SK-N-SH (cell line): ENCODE results near the gene CEP78. TPM values are rescaled to one million over a fixed set of nuclear protein-coding genes. Genes with fewer than 3 reads are reported as not detected.

Experiments used
- CTCF ChIA-PET: fragments of 300-600, 350-600 bp; formaldehyde crosslinking; extraction: SDS; loops from one replicate; lab custom pipeline; 2021; lab: Yijun Ruan, JAX
- POLR2A ChIA-PET: fragments of 350-600 bp; sonication (Branson Sonifier 250); formaldehyde crosslinking; extraction: SDS; loops from one replicate; lab custom pipeline; 2020; ENCODE audit warnings: antibody characterized with exemption, inconsistent platforms; lab: Yijun Ruan, JAX
- DNase-seq: peaks from one replicate; pipeline ENCODE4 v3.0.0; 2012
- H2AFZ ChIP-seq: fragments of 200-600 bp; sonication (generic); 2 replicates; pipeline ENCODE4 v1.8.1; 2016; ENCODE audit warnings: antibody characterized with exemption, mild to moderate bottlenecking, low read depth
- H3F3A ChIP-seq: fragments of 200-600 bp; sonication (generic); replicated peaks from 2 replicates; pipeline ENCODE3; 2016; ENCODE audit warnings: antibody characterized with exemption, mild to moderate bottlenecking; ENCODE audit not compliant: insufficient read depth
- H3K27ac ChIP-seq, 2 experiments: fragments of 200-500 bp in 1 of 2; fragments of 200-600 bp in 1 of 2; sonication (Bioruptor generic) in 1 of 2; sonication (generic), shearing (Covaris generic) in 1 of 2; 2 replicates each; pipeline versions ENCODE4 v1.5.1 to v1.6.1; 2014 to 2016; ENCODE audit warnings: low read depth in 2 of 2, inconsistent platforms in 1 of 2, low read length in 1 of 2, mild to moderate bottlenecking in 1 of 2, mixed read lengths in 1 of 2
- H3K27me3 ChIP-seq: fragments of 200-600 bp; sonication (generic), shearing (Covaris generic); 2 replicates; pipeline ENCODE4 v1.6.1; 2016; ENCODE audit warnings: mixed run types; ENCODE audit not compliant: insufficient read depth
- H3K36me3 ChIP-seq, 2 experiments: fragments of 200-500 bp in 1 of 2; fragments of 200-600 bp in 1 of 2; sonication (Bioruptor generic) in 1 of 2; sonication (generic) in 1 of 2; replicated peaks in 1 of 2; 2 replicates each; pipeline versions ENCODE3 to v1.5.1; 2014 to 2016; ENCODE audit warnings: low read length in 1 of 2, mild to moderate bottlenecking in 1 of 2; ENCODE audit not compliant: insufficient read depth in 2 of 2, control insufficient read depth in 1 of 2
- H3K4me1 ChIP-seq, 2 experiments: fragments of 200-500 bp in 1 of 2; fragments of 200-600 bp in 1 of 2; sonication (Bioruptor generic) in 1 of 2; sonication (generic), shearing (Covaris generic) in 1 of 2; 2 replicates each; pipeline versions ENCODE4 v1.5.1 to v1.6.1; 2014 to 2016; ENCODE audit warnings: low read depth in 1 of 2, low read length in 1 of 2, mixed run types in 1 of 2; ENCODE audit not compliant: insufficient read depth in 2 of 2, control insufficient read depth in 1 of 2
- H3K4me2 ChIP-seq: fragments of 200-600 bp; sonication (generic), shearing (Covaris generic); 2 replicates; pipeline ENCODE4 v1.6.1; 2017; ENCODE audit warnings: mixed run types
- H3K4me3 ChIP-seq, 2 experiments: fragments of 200-500 bp in 1 of 2; fragments of 200-600 bp in 1 of 2; sonication (Bioruptor generic) in 1 of 2; sonication (generic), shearing (Covaris generic) in 1 of 2; 2 replicates each; pipeline versions ENCODE4 v1.5.1 to v1.8.1; 2014 to 2016; ENCODE audit warnings: low read depth in 2 of 2, inconsistent platforms in 1 of 2, low read length in 1 of 2, mild to moderate bottlenecking in 1 of 2, mixed read lengths in 1 of 2, moderate library complexity in 1 of 2
- H3K79me2 ChIP-seq: fragments of 200-600 bp; sonication (generic); 2 replicates; pipeline ENCODE4 v1.8.1; 2017; ENCODE audit warnings: mild to moderate bottlenecking; ENCODE audit not compliant: insufficient read depth
- H3K9ac ChIP-seq: fragments of 200-600 bp; sonication (generic); 2 replicates; pipeline ENCODE4 v1.6.1; 2017; ENCODE audit warnings: mixed run types
- H3K9me2 ChIP-seq: fragments of 200-600 bp; sonication (generic); 2 replicates; pipeline ENCODE4 v1.6.1; 2017; ENCODE audit warnings: mixed run types
- H3K9me3 ChIP-seq: fragments of 200-600 bp; sonication (generic); 2 replicates; pipeline ENCODE4 v1.6.1; 2017; ENCODE audit warnings: mixed run types, mild to moderate bottlenecking, moderate library complexity
- H4K20me1 ChIP-seq: fragments of 200-600 bp; sonication (generic); 2 replicates; pipeline ENCODE4 v1.6.1; 2017; ENCODE audit warnings: mild to moderate bottlenecking, mixed run types; ENCODE audit not compliant: insufficient read depth
- CHD2 ChIP-seq: fragments of 150-350 bp; IDR thresholded peaks from 2 replicates; pipeline ENCODE4 v1.6.1; 2018; ENCODE audit warnings: low read length; ENCODE audit not compliant: partially characterized antibody
- CTCF ChIP-seq: fragments of 200-600 bp; sonication (generic); IDR thresholded peaks from 2 replicates; pipeline ENCODE4 v1.6.1; 2017; ENCODE audit warnings: antibody characterized with exemption, mild to moderate bottlenecking, moderate library complexity
- EZH2phosphoT487 ChIP-seq: fragments of 200-600 bp; sonication (generic); IDR thresholded peaks from 2 replicates; pipeline ENCODE4 v1.6.1; 2017; ENCODE audit warnings: low read depth, mixed run types, mild to moderate bottlenecking, antibody characterized with exemption, moderate library complexity, borderline replicate concordance
- FOXJ3 ChIP-seq: sonication (generic); formaldehyde crosslinking; IDR thresholded peaks from 2 replicates; pipeline ENCODE4 v1.5.1; 2020; ENCODE audit warnings: mild to moderate bottlenecking, missing genetic modification reagents
- GATA2 ChIP-seq: sonication (generic); formaldehyde crosslinking; IDR thresholded peaks from 2 replicates; pipeline ENCODE4 v1.5.0; 2020; ENCODE audit warnings: mild to moderate bottlenecking, missing genetic modification reagents
- JUND ChIP-seq: IDR thresholded peaks from 2 replicates; pipeline ENCODE4 v1.4.0; 2012
- MEF2A ChIP-seq: IDR thresholded peaks from 2 replicates; pipeline ENCODE4 v1.4.0; 2012; ENCODE audit warnings: low read depth, borderline replicate concordance
- MXI1 ChIP-seq: IDR thresholded peaks from 2 replicates; pipeline ENCODE4 v1.6.1; 2012; ENCODE audit warnings: mild to moderate bottlenecking, low read depth, low read length, improper control_type of control experiment
- NRF1 ChIP-seq: IDR thresholded peaks from 2 replicates; pipeline ENCODE4 v1.6.1; 2012; ENCODE audit warnings: low read depth, mild to moderate bottlenecking, low read length
- POLR2AphosphoS5 ChIP-seq: IDR thresholded peaks from 2 replicates; pipeline ENCODE4 v1.6.1; 2012; ENCODE audit warnings: low read depth, low read length
- RAD21 ChIP-seq: IDR thresholded peaks from 2 replicates; pipeline ENCODE4 v1.6.1; 2012; ENCODE audit warnings: mild to moderate bottlenecking, low read length
- REST ChIP-seq: IDR thresholded peaks from 2 replicates; pipeline ENCODE4 v1.6.1; 2012; ENCODE audit warnings: mild to moderate bottlenecking, low read depth, low read length, moderate library complexity
- RXRA ChIP-seq: IDR thresholded peaks from 2 replicates; pipeline ENCODE4 v1.4.0; 2012; ENCODE audit warnings: low read depth, mild to moderate bottlenecking, borderline replicate concordance
- SIN3A ChIP-seq: IDR thresholded peaks from 2 replicates; pipeline ENCODE4 v1.6.1; 2012; ENCODE audit warnings: low read depth, mild to moderate bottlenecking, low read length, moderate library complexity, borderline replicate concordance
- TCF12 ChIP-seq: IDR thresholded peaks from 2 replicates; pipeline ENCODE4 v1.4.0; 2012
- TEAD4 ChIP-seq: IDR thresholded peaks from 2 replicates; pipeline ENCODE4 v1.4.0; 2012; ENCODE audit warnings: mild to moderate bottlenecking, borderline replicate concordance; ENCODE audit not compliant: insufficient read depth
- USF1 ChIP-seq: IDR thresholded peaks from 2 replicates; pipeline ENCODE4 v1.4.0; 2012; ENCODE audit warnings: low read depth, borderline replicate concordance
- YY1 ChIP-seq: IDR thresholded peaks from 2 replicates; pipeline ENCODE4 v1.4.0; 2012; ENCODE audit warnings: low read depth, mild to moderate bottlenecking
- WGBS: methylation state at CpG from one replicate; pipeline ENCODE4 v1.1.6; 2017; ENCODE audit warnings: low lambda C conversion rate; 5-methylcytosine and 5-hydroxymethylcytosine counted together
- polyA plus RNA-seq, 3 experiments: library from polyadenylated mRNA; depleted of rRNA; stranded (reverse); fragments of >200 nt; gene quantifications; 2 replicates each; pipeline ENCODE4 v1.2.3, GENCODE V29; 2012
- TF ChIP-seq, protein P1 (sequence below): IDR thresholded peaks from 2 replicates; pipeline ENCODE4 v1.4.0; 2012; ENCODE audit warnings: low read depth, borderline replicate concordance
- TF ChIP-seq, protein P2 (sequence below): fragments of 150-350 bp; IDR thresholded peaks from 2 replicates; pipeline ENCODE4 v1.6.1; 2016; ENCODE audit warnings: mild to moderate bottlenecking, low read depth, low read length

The CEP78 gene
- polyA plus RNA-seq, 1 of the 3 experiments (the other 2 are of a cell fraction), result 6.2 TPM

DNA sequence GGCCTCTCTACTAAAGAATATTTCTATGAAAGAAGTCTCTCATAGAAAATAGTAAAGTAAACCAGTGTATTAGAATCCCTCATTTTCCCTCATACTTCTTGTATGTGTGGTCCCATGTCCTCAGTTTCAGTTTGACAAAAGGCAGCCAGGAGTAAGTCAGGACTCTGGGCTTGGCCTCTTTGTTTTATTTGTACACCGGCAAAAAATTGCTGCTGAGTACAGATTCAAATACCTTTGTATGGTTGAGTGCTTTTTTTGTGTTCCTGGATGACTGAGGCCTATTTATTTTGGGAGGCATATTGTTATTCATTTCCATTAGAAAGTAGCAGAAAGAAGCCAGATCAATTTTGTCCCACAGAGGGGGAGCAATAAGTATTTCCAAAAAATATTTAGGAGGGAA lies 47.3 kb upstream of the CEP78 start:
- H3K9ac ChIP-seq, result no peak overlapping the region
- no peak overlapping the region for H3K4me3 ChIP-seq
- H3K79me2 ChIP-seq, result no peaks in the 10 kb centered on the region
- no peaks in the 10 kb centered on the region for H3K27me3 ChIP-seq
- no peak overlapping the region for H3K27ac ChIP-seq
- TF ChIP-seq TCF12, result no peak
- TF ChIP-seq MXI1, result no peak
- no peak for TF ChIP-seq RXRA
- TF ChIP-seq GATA2 (CRISPR knock-in tag), result no peak
- TF ChIP-seq, protein P1, sequence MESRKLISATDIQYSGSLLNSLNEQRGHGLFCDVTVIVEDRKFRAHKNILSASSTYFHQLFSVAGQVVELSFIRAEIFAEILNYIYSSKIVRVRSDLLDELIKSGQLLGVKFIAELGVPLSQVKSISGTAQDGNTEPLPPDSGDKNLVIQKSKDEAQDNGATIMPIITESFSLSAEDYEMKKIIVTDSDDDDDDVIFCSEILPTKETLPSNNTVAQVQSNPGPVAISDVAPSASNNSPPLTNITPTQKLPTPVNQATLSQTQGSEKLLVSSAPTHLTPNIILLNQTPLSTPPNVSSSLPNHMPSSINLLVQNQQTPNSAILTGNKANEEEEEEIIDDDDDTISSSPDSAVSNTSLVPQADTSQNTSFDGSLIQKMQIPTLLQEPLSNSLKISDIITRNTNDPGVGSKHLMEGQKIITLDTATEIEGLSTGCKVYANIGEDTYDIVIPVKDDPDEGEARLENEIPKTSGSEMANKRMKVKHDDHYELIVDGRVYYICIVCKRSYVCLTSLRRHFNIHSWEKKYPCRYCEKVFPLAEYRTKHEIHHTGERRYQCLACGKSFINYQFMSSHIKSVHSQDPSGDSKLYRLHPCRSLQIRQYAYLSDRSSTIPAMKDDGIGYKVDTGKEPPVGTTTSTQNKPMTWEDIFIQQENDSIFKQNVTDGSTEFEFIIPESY, result no peak
- TF ChIP-seq USF1, result no peak
- TF ChIP-seq POLR2AphosphoS5, result no peak
- no peak for TF ChIP-seq JUND
- no peak for TF ChIP-seq CTCF
- TF ChIP-seq FOXJ3 (CRISPR knock-in tag), result no peak
- no peak for TF ChIP-seq EZH2phosphoT487
- no peak for TF ChIP-seq MEF2A
- TF ChIP-seq, protein P2, sequence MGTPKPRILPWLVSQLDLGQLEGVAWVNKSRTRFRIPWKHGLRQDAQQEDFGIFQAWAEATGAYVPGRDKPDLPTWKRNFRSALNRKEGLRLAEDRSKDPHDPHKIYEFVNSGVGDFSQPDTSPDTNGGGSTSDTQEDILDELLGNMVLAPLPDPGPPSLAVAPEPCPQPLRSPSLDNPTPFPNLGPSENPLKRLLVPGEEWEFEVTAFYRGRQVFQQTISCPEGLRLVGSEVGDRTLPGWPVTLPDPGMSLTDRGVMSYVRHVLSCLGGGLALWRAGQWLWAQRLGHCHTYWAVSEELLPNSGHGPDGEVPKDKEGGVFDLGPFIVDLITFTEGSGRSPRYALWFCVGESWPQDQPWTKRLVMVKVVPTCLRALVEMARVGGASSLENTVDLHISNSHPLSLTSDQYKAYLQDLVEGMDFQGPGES, result no peak
- TF ChIP-seq RAD21, result no peak
- no peak for TF ChIP-seq CHD2
- TF ChIP-seq REST, result no peak
- no peak for TF ChIP-seq TEAD4
- no peak for TF ChIP-seq SIN3A
- no peak for TF ChIP-seq NRF1
- TF ChIP-seq YY1, result no peak
- H3K4me1 ChIP-seq, result no peaks in the 10 kb centered on the region
- no peaks in the 10 kb centered on the region for H4K20me1 ChIP-seq
- no peaks in the 10 kb centered on the region for H3K9me2 ChIP-seq
- H2AFZ ChIP-seq, result no peak overlapping the region
- POLR2A ChIA-PET, result no interaction called here
- 90% methylated on average over 1 of the region's 1 CpG for WGBS
- no peak for DNase-seq
- CTCF ChIA-PET, result no interaction called here
- no peaks in the 10 kb centered on the region for H3K36me3 ChIP-seq
- no peaks in the 10 kb centered on the region for H3K9me3 ChIP-seq
- H3K4me2 ChIP-seq, result no peak overlapping the region
- no peaks in the 10 kb centered on the region for H3F3A ChIP-seq
